Lower leg skin (tissue), 4 donors: ENCODE data around the gene PLCH2. TPM values are rescaled to one million over a fixed set of nuclear protein-coding genes. Genes with fewer than 3 reads are reported as not detected.
"Not testable (repeated sequence)": the region's sequence is repeated elsewhere in the genome, so short reads cannot be mapped to it uniquely, and the experiment has no call there.

Experiments used
- DNase-seq, 2 donors: peaks; one replicate each; pipeline ENCODE4 v3.0.0-alpha.2; 2019; ENCODE audit warnings: low spot score in 2 of 2
- H3K4me3 ChIP-seq: fragments of 200-600 bp; sonication (generic); 2 replicates; pipeline ENCODE4 v1.5.1; 2017; ENCODE audit warnings: mild to moderate bottlenecking, low read depth; ENCODE audit not compliant: poor library complexity, severe bottlenecking
- CTCF ChIP-seq, 3 donors: fragments of 450-650 bp; IDR thresholded peaks; one replicate each; pipeline ENCODE4 v1.5.1; 2016; ENCODE audit warnings: antibody characterized with exemption in 3 of 3, mild to moderate bottlenecking in 3 of 3, moderate library complexity in 2 of 3
- POLR2A ChIP-seq, 2 donors: fragments of 450-650 bp; IDR thresholded peaks; one replicate each; pipeline ENCODE4 v1.6.1; 2016 to 2017; ENCODE audit warnings: antibody characterized with exemption in 2 of 2, mild to moderate bottlenecking in 1 of 2, moderate library complexity in 1 of 2
- WGBS, 2 donors: methylation state at CpG; one replicate each; pipeline ENCODE4 v1.1.5; 2018; 5-methylcytosine and 5-hydroxymethylcytosine counted together
- intact Hi-C: fragments of 100-400 bp; cut with DNase I; formaldehyde crosslinking; loops from one replicate; pipeline ENCODE4 v1.15.0; 2023; ENCODE audit warnings: low total_unique reads
- total RNA-seq, 4 donors: library from RNA; depleted of rRNA; stranded (reverse); fragments of >200 nt; gene quantifications; one replicate each; pipeline ENCODE4 v1.1.0, GENCODE V29; 2016

PLCH2 gene
- total RNA-seq, 4 donors from 2014 or later, result 83.2 to 170 (median 115) TPM

GRCh38 chr1:2547210-2548067 lies 71.3 kb downstream of the PLCH2 start:
- DNase-seq, result no peak
- H3K4me3 ChIP-seq, result no peak overlapping the region
- WGBS, 2 donors, result 8 to 10% methylated on average over 10 to 26 of the region's 27 CpGs
- TF ChIP-seq CTCF (IDR thresholded peaks at IDR 0.05) (no peak), POLR2A (IDR thresholded peaks at IDR 0.05) (no peak)
- intact Hi-C loops, result loop anchor here (1.0 kb wide), 1 partner anchor 133 kb away; no protein-coding TSS in a partner anchor

- 2% methylated on average over 17 of the region's 17 CpGs for WGBS, 2 donors
- peak in 1 of 3 donors; percentile 69 for TF ChIP-seq CTCF (IDR thresholded peaks at IDR 0.05)
- TF ChIP-seq POLR2A (IDR thresholded peaks at IDR 0.05), result no peak
- intact Hi-C loops, result loop anchor here (1.0 kb wide), 1 partner anchor 134 kb away; no protein-coding TSS in a partner anchor
- H3K4me3 ChIP-seq, result no peak overlapping the region
- DNase-seq, result peak; percentile 76 to 96
These were observed 72.0 kb downstream of the PLCH2 start for GRCh38 chr1:2548068-2548589.

GRCh38 chr1:2549367-2550029 lies 73.4 kb downstream of the PLCH2 start:
- intact Hi-C loops, DNase-seq, H3K4me3 ChIP-seq: not testable (repeated sequence)
- WGBS, 2 donors, result 76 to 84% methylated on average over 18 to 19 of the region's 28 CpGs

GRCh38 chr1:2550309-2550861 lies 74.3 kb downstream of the PLCH2 start:
- H3K4me3 ChIP-seq, intact Hi-C loops, DNase-seq: not testable (repeated sequence)
- 78 to 81% methylated on average over 9 to 10 of the region's 12 CpGs for WGBS, 2 donors

GRCh38 chr1:2551544-2551943 lies 75.5 kb downstream of the PLCH2 start:
- intact Hi-C loops, DNase-seq, H3K4me3 ChIP-seq: not testable (repeated sequence)
- 77 to 83% methylated on average over 9 of the region's 9 CpGs for WGBS, 2 donors

GRCh38 chr1:2552189-2552588 lies 76.1 kb downstream of the PLCH2 start:
- 86 to 92% methylated on average over 26 of the region's 26 CpGs for WGBS, 2 donors
- intact Hi-C loops, result no loop called here
- TF ChIP-seq CTCF (IDR thresholded peaks at IDR 0.05), result no peak
- no peak for TF ChIP-seq POLR2A (IDR thresholded peaks at IDR 0.05)
- DNase-seq, result no peak
- H3K4me3 ChIP-seq, result no peak overlapping the region

GRCh38 chr1:2553076-2553475 lies 77.0 kb downstream of the PLCH2 start:
- intact Hi-C loops, H3K4me3 ChIP-seq, DNase-seq: not testable (repeated sequence)
- 83 to 84% methylated on average over 7 to 9 of the region's 9 CpGs for WGBS, 2 donors
